Breast epithelium (tissue), 3 donors: ENCODE results near the gene BEAN1.

ENCODE experiments used
- CTCF ChIP-seq, 3 donors: fragments of 450-650 bp; IDR thresholded peaks; one replicate each; pipeline ENCODE4 v1.5.1; 2016 to 2017; ENCODE audit warnings: antibody characterized with exemption in 3 of 3, mild to moderate bottlenecking in 3 of 3, moderate library complexity in 3 of 3
- POLR2A ChIP-seq: fragments of 450-650 bp; IDR thresholded peaks from one replicate; pipeline ENCODE4 v1.6.1; 2016; ENCODE audit warnings: antibody characterized with exemption, mild to moderate bottlenecking, moderate library complexity

GRCh38 chr16:66460703-66461102, 33.6 kb downstream of the BEAN1 start:
- TF ChIP-seq CTCF (IDR thresholded peaks at IDR 0.05) (no peak), POLR2A (no peak)
